Uterus (tissue), 2 donors: ENCODE results near the gene STS.
"Not testable (repeated sequence)": the region's sequence is repeated elsewhere in the genome, so short reads cannot be mapped to it uniquely, and the experiment has no call there.

ENCODE experiments used
- CTCF ChIP-seq, 4 experiments: fragments of 200-600 bp in 2 of 4; fragments of 450-650 bp in 2 of 4; sonication (generic) in 2 of 4; IDR thresholded peaks; one replicate each; pipeline ENCODE4 v1.5.1; 2016 to 2019; ENCODE audit warnings: antibody characterized with exemption in 4 of 4, mild to moderate bottlenecking in 2 of 4, moderate library complexity in 1 of 4
- POLR2A ChIP-seq, 2 donors: fragments of 450-650 bp; IDR thresholded peaks; one replicate each; pipeline ENCODE4 v1.6.1; 2016; ENCODE audit warnings: antibody characterized with exemption in 2 of 2, mild to moderate bottlenecking in 1 of 2, moderate library complexity in 1 of 2

- not testable (repeated sequence) for TF ChIP-seq CTCF, POLR2A (IDR thresholded peaks at IDR 0.05)
Observed at GRCh38 chrX:7178859-7179258, 31.3 kb downstream of the STS start.
